HEK293T (cell line): ENCODE results near the gene MOV10L1.

Source experiments
- ARNT ChIP-seq: fragments of 450-650 bp; IDR thresholded peaks from 2 replicates; pipeline ENCODE4 v1.6.1; 2017; ENCODE audit warnings: mild to moderate bottlenecking
- BHLHE40 ChIP-seq: fragments of 450-650 bp; IDR thresholded peaks from 2 replicates; pipeline ENCODE4 v1.6.1; 2016; ENCODE audit warnings: mild to moderate bottlenecking, moderate library complexity, borderline replicate concordance
- CTBP1 ChIP-seq: fragments of 450-650 bp; IDR thresholded peaks from 2 replicates; pipeline ENCODE4 v1.6.1; 2016; ENCODE audit warnings: borderline replicate concordance
- FOXA1 ChIP-seq: fragments of 450-650 bp; IDR thresholded peaks from 2 replicates; pipeline ENCODE4 v1.6.1; 2016; ENCODE audit warnings: mild to moderate bottlenecking
- FOXM1 ChIP-seq: fragments of 450-650 bp; IDR thresholded peaks from 2 replicates; pipeline ENCODE4 v1.6.1; 2017; ENCODE audit warnings: mild to moderate bottlenecking, borderline replicate concordance
- HDGF ChIP-seq: fragments of 450-650 bp; IDR thresholded peaks from 2 replicates; pipeline ENCODE4 v1.6.1; 2017; ENCODE audit warnings: antibody characterized with exemption, borderline replicate concordance
- L3MBTL2 ChIP-seq: fragments of 450-650 bp; conservative IDR thresholded peaks from 2 replicates; pipeline ENCODE4 v1.6.1; 2016; ENCODE audit warnings: mild to moderate bottlenecking
- LEF1 ChIP-seq: fragments of 450-650 bp; IDR thresholded peaks from 2 replicates; pipeline ENCODE4 v1.6.1; 2017; ENCODE audit warnings: mild to moderate bottlenecking, borderline replicate concordance
- NFRKB ChIP-seq: fragments of 450-650 bp; IDR thresholded peaks from 2 replicates; pipeline ENCODE4 v1.6.1; 2016; ENCODE audit warnings: mild to moderate bottlenecking, moderate library complexity
- SP1 ChIP-seq: fragments of 450-650 bp; IDR thresholded peaks from 2 replicates; pipeline ENCODE4 v1.6.1; 2017
- SUZ12 ChIP-seq: fragments of 450-650 bp; IDR thresholded peaks from 2 replicates; pipeline ENCODE4 v1.6.1; 2016; ENCODE audit warnings: mild to moderate bottlenecking
- TARDBP ChIP-seq: fragments of 450-650 bp; IDR thresholded peaks from 2 replicates; pipeline ENCODE4 v1.6.1; 2016

DNA sequence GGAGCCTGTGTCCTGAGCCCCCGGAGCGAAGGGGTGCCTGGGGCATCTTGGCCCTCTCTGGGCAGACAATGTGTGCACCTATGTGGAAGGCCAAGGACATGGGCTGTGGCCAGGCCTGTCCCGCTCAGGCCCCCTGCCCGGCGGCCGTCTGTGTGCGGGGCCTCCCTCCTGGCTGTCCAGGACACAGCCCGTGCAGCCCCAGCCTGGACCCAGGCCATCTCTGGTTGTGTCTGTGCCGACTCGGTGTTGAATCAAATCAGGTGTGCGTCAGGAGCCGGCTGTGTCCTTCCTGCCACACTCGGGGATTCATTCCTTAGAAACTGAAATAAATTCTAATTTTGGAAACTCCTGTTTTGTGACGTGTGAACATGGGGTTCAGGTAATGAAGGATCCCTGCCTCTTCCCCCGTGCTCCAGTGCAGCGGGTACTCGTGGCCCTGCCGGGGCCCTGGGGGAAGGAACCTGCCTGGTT lies 109.5 kb downstream of the MOV10L1 start:
- TF ChIP-seq HDGF: no peak
- TF ChIP-seq SP1: no peak
- TF ChIP-seq NFRKB: no peak
- no peak for TF ChIP-seq ARNT
- no peak for TF ChIP-seq FOXA1
- TF ChIP-seq FOXM1: no peak
- TF ChIP-seq BHLHE40: no peak
- no peak for TF ChIP-seq L3MBTL2
- no peak for TF ChIP-seq CTBP1
- no peak for TF ChIP-seq TARDBP
- TF ChIP-seq LEF1: no peak
- TF ChIP-seq SUZ12: no peak
